A204.1 (cell line): ENCODE measurements around the gene CNNM2.
"Not testable (repeated sequence)": the region's sequence is repeated elsewhere in the genome, so short reads cannot be mapped to it uniquely, and the experiment has no call there.

Experiments
- FAIRE-seq: peaks from 2 replicates; lab custom pipeline; 2012; peaks lifted over from hg19 to GRCh38; lab: Jason Lieb, UNC

Gene CNNM2

GRCh38 chr10:102970562-102971340 is 52.7 kb downstream of the CNNM2 start:
- FAIRE-seq: no peak

- no peak for FAIRE-seq
These were observed 57.6 kb downstream of the CNNM2 start for GRCh38 chr10:102975483-102976379.

- FAIRE-seq: not testable (repeated sequence)
These were observed 58.3 kb downstream of the CNNM2 start for GRCh38 chr10:102976380-102976726.

DNA sequence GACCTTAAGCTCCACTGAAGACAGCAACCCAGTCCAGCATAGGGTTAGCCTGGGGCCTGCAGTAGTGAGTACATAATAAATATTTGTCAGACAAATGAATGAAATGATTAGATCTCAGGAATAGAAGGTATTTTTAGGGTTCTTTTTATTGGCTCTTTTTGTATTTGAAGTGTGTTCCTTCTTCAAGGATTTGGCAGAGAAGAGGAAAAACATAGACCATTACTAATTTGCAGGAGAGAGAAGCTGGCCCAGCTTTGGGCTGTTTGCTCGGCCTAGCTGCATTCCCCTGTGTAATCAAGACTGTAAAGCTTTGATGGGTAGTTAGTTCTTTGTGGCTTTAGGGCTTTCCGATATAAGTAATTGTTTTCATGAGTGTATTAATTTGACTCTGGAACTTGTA is 64.2 kb downstream of the CNNM2 start:
- FAIRE-seq: no peak

- FAIRE-seq: no peak
These were observed 66.0 kb downstream of the CNNM2 start for GRCh38 chr10:102984086-102984485.

DNA sequence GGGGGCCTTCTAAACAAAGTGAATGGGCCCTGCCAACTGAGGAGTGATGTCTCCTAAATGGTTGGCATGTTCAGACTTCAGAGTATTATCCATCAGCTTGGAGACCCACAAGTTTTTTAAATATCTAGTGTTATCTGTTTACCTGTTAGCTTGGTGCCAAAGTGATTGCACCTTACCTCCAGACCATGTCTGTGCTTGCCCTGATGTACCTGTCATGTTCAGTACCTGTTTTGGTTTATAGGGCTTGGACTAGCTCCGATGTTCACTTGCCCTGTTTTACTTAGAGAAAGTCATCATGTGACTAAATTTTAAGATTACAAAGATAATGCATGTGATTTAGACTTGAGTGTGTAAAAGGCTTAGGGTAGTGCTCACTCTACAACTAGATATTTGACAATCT is 67.7 kb downstream of the CNNM2 start:
- no peak for FAIRE-seq

DNA sequence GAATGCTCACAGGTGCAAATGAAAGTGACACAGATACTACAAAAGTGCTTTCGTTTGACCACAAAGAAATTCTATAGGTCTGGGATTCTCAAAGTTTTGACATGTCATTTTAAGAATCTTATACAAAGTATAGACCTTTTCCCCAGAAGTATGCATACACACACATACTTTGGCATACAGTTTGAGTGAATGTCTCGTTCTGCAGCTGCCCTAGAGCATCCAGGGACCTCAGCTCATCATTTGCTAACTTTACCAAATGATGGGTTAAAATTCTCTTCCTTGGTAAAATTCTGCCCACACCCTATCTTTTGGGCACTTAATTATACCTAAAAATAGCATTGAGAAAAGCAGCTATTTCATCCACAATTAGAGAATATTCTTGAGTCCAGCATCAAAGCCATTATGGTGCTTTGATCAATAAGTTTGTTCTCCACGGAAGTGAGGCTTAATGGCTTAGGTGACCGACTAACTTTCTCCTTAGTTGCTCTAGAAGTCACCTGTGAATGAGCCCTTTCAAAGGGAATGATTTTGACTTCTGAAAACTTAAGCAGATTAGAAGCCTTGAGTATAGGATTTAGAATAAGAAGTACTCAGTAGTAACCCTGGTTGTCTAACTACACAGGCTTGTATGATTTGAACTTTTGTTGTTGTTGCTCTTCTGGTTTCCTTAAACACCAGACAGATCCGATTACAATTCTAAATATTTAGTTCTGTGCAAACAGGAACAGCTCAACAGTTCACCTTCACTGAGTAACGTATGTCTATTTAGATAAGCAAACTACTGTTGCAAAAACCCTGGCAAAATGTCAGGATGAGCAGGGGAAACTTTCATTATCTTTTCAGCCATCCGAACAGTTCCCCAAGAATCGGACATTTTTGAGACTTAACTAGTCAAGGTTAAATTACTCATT is 70.6 kb downstream of the CNNM2 start:
- FAIRE-seq: no peak

GRCh38 chr10:102994531-102995295 is 76.6 kb downstream of the CNNM2 start:
- no peak for FAIRE-seq

GRCh38 chr10:102996876-102997275 is 78.8 kb downstream of the CNNM2 start:
- FAIRE-seq: no peak

DNA sequence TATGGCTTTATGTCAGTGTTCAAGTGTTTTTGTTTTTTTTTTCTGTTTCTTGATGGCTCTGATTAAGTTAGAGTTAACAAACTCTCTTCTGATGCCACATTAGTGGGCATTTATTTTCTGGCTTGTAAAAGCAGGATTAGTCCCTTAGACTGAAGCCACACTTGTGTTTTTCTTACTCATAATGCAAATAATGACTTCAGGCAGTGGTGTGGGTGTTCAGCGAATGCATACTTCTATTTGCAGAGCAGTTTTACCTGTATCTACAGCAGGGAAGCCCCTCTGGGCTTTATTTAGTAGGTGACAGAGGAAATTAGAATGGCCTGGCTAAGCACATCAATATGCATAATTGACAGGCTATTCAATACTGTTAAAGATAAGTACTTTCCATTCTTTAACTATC is 79.9 kb downstream of the CNNM2 start:
- no peak for FAIRE-seq

DNA sequence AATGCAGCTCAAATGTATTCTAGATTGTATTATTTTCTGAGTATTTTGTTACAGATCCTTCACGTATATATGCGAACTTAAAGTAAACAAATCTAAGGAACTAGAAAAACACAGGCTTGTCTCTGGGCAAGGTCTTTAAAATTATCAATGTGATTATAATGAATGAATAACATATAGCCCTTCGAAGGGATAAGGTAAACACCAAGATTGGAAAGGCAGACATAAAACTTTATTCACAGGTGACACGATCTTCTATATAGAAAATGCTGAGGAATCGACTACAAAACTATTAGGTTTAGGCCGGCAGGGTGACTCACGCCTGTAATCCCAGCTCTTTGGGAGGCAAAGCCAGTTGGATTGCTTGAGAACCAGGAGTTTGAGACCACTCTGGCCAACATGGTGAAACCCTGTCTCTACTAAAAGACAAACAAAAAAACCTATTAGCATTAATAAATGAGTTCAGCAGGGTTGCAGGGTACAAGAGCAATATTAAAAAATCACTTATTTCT is 80.4 kb downstream of the CNNM2 start:
- no peak for FAIRE-seq

DNA sequence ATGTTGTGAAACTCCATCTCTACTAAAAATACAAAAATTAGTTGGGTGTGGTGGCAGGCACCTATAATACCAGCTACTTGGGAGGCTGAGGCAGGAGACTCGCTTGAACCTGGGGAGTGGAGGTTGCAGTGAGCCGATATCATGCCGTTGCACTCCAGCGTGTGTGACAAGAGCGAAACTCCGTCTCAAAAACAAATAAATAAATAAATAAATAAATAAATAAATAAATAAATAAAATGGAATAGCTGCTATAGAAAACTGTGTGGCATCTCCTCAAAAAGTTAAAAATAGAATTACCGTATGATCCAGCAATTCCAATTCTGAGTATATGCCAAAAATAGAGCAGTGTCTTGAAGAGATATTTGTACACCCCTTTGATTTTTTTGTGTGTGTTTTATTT is 82.0 kb downstream of the CNNM2 start:
- not testable (repeated sequence) for FAIRE-seq

DNA sequence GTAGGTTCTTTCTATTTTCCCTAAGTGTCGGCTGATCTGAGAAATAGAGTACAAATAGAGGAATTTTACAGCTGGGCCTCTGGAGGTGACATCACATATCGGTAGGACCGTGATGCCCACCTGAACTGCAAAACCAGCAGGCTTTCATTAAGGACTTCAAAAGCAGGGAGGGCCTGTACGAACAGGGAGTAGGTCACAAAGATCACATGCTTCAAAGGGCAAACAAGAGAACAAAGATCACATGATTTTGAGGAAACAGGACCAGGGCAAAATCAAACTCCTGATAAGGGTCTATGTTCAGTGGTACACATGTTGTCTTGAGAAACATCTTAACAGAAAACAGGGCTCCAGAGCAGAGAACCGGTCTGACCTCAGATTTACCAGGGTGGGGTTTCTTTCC is 88.9 kb downstream of the CNNM2 start:
- FAIRE-seq: no peak

- no peak for FAIRE-seq
These were observed 95.3 kb downstream of the CNNM2 start for GRCh38 chr10:103013416-103013815.

DNA sequence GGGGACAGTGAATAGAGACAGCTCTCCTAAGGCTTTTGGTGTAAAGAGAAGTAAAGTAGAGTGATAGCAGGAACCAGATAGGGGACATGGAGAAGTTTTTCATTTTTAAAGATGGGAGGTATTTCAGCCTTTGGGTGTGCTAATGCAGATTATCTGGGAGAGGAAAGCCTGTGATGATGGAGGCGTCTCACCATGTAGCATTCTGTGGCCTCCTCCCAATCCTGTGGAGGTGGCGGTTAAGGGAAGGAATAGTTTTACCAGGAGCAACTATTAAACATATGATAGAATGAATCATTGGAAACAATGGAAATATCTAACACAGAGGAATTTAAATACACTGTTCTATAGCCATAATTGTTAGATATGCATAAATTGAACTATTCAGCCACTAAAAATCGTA is 101.3 kb downstream of the CNNM2 start:
- no peak for FAIRE-seq

GRCh38 chr10:103021150-103021899 is 103.2 kb downstream of the CNNM2 start:
- no peak for FAIRE-seq

DNA sequence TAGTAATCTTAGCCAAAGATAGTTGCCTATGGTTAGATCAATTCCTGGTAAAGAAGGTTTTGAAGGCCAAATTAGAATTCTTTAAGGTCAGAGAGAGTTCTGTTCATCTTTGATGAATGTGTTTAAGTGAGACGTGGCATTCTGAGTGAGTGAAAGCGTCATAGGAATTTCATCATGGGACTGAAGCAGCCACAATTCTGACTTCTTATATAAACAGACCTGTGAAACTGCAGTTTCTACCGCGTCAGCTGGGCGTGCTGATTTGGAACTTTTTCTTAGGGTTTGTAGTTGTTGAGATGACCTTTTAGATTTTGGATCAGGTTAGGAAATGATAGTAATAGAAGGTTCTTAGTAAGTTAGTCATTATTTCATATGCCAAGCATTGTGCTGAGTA is 103.8 kb downstream of the CNNM2 start:
- no peak for FAIRE-seq

- no peak for FAIRE-seq
These were observed 107.6 kb downstream of the CNNM2 start for GRCh38 chr10:103025696-103026095.

DNA sequence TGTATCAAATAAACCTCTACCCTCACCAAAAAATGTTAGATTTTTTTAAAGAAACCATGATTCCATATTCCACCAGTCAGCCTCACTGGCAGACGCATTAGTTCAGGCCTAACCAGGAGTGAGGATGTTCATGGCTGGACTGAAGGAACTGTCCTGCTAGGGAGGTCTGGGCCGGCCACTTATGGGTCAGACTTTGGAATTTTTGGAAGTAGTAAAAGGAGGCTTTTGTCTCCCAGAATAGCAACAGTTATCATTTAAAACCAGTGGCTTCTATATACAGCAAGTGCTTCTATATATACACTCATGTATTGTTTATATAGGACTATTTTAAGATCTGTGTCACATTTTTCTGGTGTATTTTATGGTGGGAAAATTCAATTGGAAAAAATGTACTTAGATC is 120.5 kb downstream of the CNNM2 start:
- no peak for FAIRE-seq

DNA sequence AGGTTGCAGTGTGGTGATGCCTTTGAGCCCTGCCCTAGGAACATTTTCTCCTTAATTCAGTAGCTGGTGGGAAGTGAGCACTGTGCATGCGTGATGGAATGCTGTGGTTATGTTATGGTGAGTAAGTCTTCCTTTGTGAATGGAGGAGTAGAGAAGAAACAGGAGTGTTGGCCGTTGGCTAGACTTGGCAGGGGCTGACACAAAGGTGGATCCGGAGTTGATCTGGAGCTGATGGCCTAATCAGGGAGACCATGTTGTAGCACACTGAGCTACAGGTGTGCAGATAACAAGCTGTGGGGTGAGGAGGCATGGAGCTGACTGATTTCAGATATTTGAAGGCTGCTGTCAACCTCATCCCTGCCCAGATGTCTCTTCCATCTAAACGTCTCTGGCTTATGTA is 122.3 kb downstream of the CNNM2 start:
- no peak for FAIRE-seq

DNA sequence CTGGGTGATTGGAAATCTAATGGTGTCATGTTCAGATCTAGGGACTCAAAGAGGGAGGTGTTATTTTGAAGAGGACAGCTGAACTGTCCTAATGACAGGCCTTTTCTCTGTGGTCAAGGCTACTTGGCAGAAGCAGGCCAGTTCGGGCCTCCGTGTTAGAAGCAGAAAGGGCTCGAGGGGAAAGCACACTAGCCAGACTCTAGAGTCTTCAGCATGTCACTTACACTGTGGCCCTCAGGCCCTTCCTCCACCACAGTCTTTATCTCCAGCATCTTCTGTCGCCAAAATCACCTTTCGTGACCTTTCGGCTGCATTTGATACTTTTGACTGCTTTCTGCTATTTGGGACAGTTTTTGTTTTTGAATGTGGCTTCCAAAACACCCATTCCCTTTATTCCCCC is 123.3 kb downstream of the CNNM2 start:
- FAIRE-seq: no peak
